PC-9 (cell line): Measurements from ENCODE around the gene CNTN1. TPM values are rescaled to one million over a fixed set of nuclear protein-coding genes. Genes with fewer than 3 reads are reported as not detected.

Experiments
- BruUV-seq: library from RNA; stranded (reverse); fragments of 400-500 nt; replicated peaks from 2 replicates; lab custom pipeline; 2021; lab: Mats Ljungman, UMichigan
- CTCF ChIA-PET: fragments of 300-600 bp; sonication (Branson Sonifier 250); formaldehyde crosslinking; loops from one replicate; lab custom pipeline; 2022; ENCODE audit warnings: antibody characterized with exemption; lab: Charles Lee
- POLR2A ChIA-PET: fragments of 300-600 bp; sonication (Branson Sonifier 250); formaldehyde crosslinking; loops from one replicate; lab custom pipeline; 2022; ENCODE audit warnings: antibody characterized with exemption; ENCODE audit not compliant: unreplicated experiment; lab: Charles Lee
- DNase-seq, 2 experiments: peaks; one replicate each; pipeline versions ENCODE4 v3.0.0 to v3.0.0-alpha.2; 2015 to 2022; ENCODE audit warnings: mixed read lengths in 1 of 2
- H2AFZ ChIP-seq: fragments of 200-600 bp; sonication (generic); 2 replicates; pipeline ENCODE4 v1.8.1; 2017; ENCODE audit warnings: antibody characterized with exemption
- H3F3A ChIP-seq: fragments of 200-600 bp; sonication (generic); 2 replicates; pipeline ENCODE4 v1.8.1; 2017; ENCODE audit warnings: antibody characterized with exemption, mild to moderate bottlenecking, low read depth; ENCODE audit not compliant: insufficient read depth
- H3K27ac ChIP-seq: fragments of 200-600 bp; sonication (generic); 2 replicates; pipeline ENCODE4 v1.6.1; 2016; ENCODE audit warnings: mixed run types
- H3K27me3 ChIP-seq: fragments of 200-600 bp; sonication (generic); 2 replicates; pipeline ENCODE4 v1.6.1; 2016; ENCODE audit warnings: low read depth, mixed run types; ENCODE audit not compliant: insufficient read depth
- H3K36me3 ChIP-seq: fragments of 200-600 bp; sonication (generic); 2 replicates; pipeline ENCODE4 v1.6.1; 2016; ENCODE audit warnings: low read depth, mixed run types
- H3K4me1 ChIP-seq: fragments of 200-600 bp; sonication (generic); replicated peaks from 2 replicates; pipeline ENCODE4 v1.6.1; 2016; ENCODE audit warnings: mixed run types; ENCODE audit not compliant: insufficient read depth
- H3K4me2 ChIP-seq: fragments of 200-600 bp; sonication (generic); 2 replicates; pipeline ENCODE4 v1.6.1; 2017; ENCODE audit warnings: mixed run types
- H3K4me3 ChIP-seq: fragments of 200-600 bp; sonication (generic); 2 replicates; pipeline ENCODE4 v1.6.1; 2016; ENCODE audit warnings: mixed run types
- H3K79me2 ChIP-seq: fragments of 200-600 bp; sonication (generic); 2 replicates; pipeline ENCODE4 v1.6.1; 2017; ENCODE audit warnings: low read depth, mixed run types
- H3K9me2 ChIP-seq: fragments of 200-600 bp; sonication (generic); 2 replicates; pipeline ENCODE4 v1.8.1; 2017; ENCODE audit warnings: mild to moderate bottlenecking; ENCODE audit not compliant: insufficient read depth
- H3K9me3 ChIP-seq: fragments of 200-600 bp; sonication (generic); 2 replicates; pipeline ENCODE4 v1.8.1; 2016; ENCODE audit warnings: low read depth; ENCODE audit not compliant: insufficient read depth
- H4K20me1 ChIP-seq: fragments of 200-600 bp; sonication (generic); 2 replicates; pipeline ENCODE4 v1.8.1; 2017; ENCODE audit not compliant: insufficient read depth
- CTCF ChIP-seq: fragments of 200-600 bp; sonication (generic); conservative IDR thresholded peaks from 2 replicates; pipeline ENCODE4 v1.6.1; 2017; ENCODE audit warnings: mixed run types, antibody characterized with exemption, mild to moderate bottlenecking, moderate library complexity
- EZH2 ChIP-seq: fragments of 200-600 bp; sonication (generic); IDR thresholded peaks from 2 replicates; pipeline ENCODE4 v1.8.0; 2017; ENCODE audit warnings: antibody characterized with exemption, low read depth
- intact Hi-C: fragments of 100-400 bp; cut with micrococcal nuclease; formaldehyde crosslinking; loops from one replicate; pipeline ENCODE4 v1.10.0; 2022; ENCODE audit not compliant: unreplicated experiment
- total RNA-seq: library from RNA; stranded (reverse); gene quantifications from 2 replicates; pipeline ENCODE4 v1.2.3, GENCODE V29; 2021

The CNTN1 gene
- total RNA-seq, 1 experiment from 2014 or later = 0.37 TPM

- no peak overlapping the region for H3K4me3 ChIP-seq
- ChIA-PET POLR2A (no interaction called here), CTCF (no interaction called here)
- H3K9me3 ChIP-seq = 0 out of 2 replicates have a peak, but pooled peaks cover 1% of the 10 kb centered on the region
- no peak overlapping the region for H3K27ac ChIP-seq
- DNase-seq = no peak
- TF ChIP-seq EZH2 (no peak), CTCF (no peak)
- H3K9me2 ChIP-seq = no peaks in the 10 kb centered on the region
- H3K4me1 ChIP-seq = peaks cover 10% of the 10 kb centered on the region
- H3K27me3 ChIP-seq = no peaks in the 10 kb centered on the region
- no peak overlapping the region for H3K4me2 ChIP-seq
- no peaks in the 10 kb centered on the region for H3F3A ChIP-seq
- no TSS peak for BruUV-seq
- intact Hi-C loops = no loop called here
- no peaks in the 10 kb centered on the region for H3K79me2 ChIP-seq
- no peaks in the 10 kb centered on the region for H4K20me1 ChIP-seq
- H3K36me3 ChIP-seq = no peaks in the 10 kb centered on the region
- H2AFZ ChIP-seq = no peak overlapping the region
Measured at GRCh38 chr12:40825156-40825555, 132.9 kb downstream of the CNTN1 start.

GRCh38 chr12:40827683-40828592, 135.7 kb downstream of the CNTN1 start:
- ChIA-PET CTCF (no interaction called here), POLR2A (no interaction called here)
- Histone ChIP-seq H2AFZ (no peak overlapping the region), H3K27me3 (no peaks in the 10 kb centered on the region), H3K9me3 (0 out of 2 replicates have a peak, but pooled peaks cover 3% of the 10 kb centered on the region), H3K4me3 (no peak overlapping the region), H3K4me1 (peaks cover 13% of the 10 kb centered on the region), H3K79me2 (no peaks in the 10 kb centered on the region), H3K36me3 (no peaks in the 10 kb centered on the region), H3K9me2 (no peaks in the 10 kb centered on the region; the same call in 1 of the 2 replicates), H3K27ac (no peak overlapping the region), H3K4me2 (no peak overlapping the region), H3F3A (no peaks in the 10 kb centered on the region), H4K20me1 (no peaks in the 10 kb centered on the region)
- intact Hi-C loops = no loop called here
- no peak for TF ChIP-seq EZH2
- TF ChIP-seq CTCF = no peak
- DNase-seq = no peak
- no TSS peak for BruUV-seq

GRCh38 chr12:40828593-40828990, 136.4 kb downstream of the CNTN1 start:
- TF ChIP-seq EZH2 = no peak
- TF ChIP-seq CTCF = no peak
- CTCF ChIA-PET = no interaction called here
- Histone ChIP-seq H3K36me3 (no peaks in the 10 kb centered on the region), H3K27me3 (no peaks in the 10 kb centered on the region), H3K79me2 (no peaks in the 10 kb centered on the region), H3K9me2 (no peaks in the 10 kb centered on the region; the same call in 1 of the 2 replicates), H3K4me1 (peaks cover 13% of the 10 kb centered on the region), H3K27ac (no peak overlapping the region), H3F3A (no peaks in the 10 kb centered on the region), H3K4me2 (no peak overlapping the region), H4K20me1 (no peaks in the 10 kb centered on the region), H3K4me3 (no peak overlapping the region), H3K9me3 (0 out of 2 replicates have a peak, but pooled peaks cover 3% of the 10 kb centered on the region), H2AFZ (no peak overlapping the region)
- intact Hi-C loops = no loop called here
- no peak for DNase-seq
- BruUV-seq = no TSS peak
- POLR2A ChIA-PET = no interaction called here
